Urinary bladder (tissue), 2 donors: ENCODE measurements around the gene UFSP2. TPM values are rescaled to one million over a fixed set of nuclear protein-coding genes. Genes with fewer than 3 reads are reported as not detected.

Experiments used
- polyA plus RNA-seq: library from polyadenylated mRNA; stranded (reverse); fragments of 200-250 nt; gene quantifications from one replicate; pipeline ENCODE4 v1.2.3, GENCODE V29; 2013
- small RNA-seq: library from RNA; depleted of rRNA; stranded (forward); fragments of <200 nt; gene quantifications from one replicate; pipeline ENCODE3, GENCODE V24; 2014
- total RNA-seq: library from RNA; depleted of rRNA; stranded (reverse); fragments of >200 nt; gene quantifications from one replicate; pipeline ENCODE4 v1.2.3, GENCODE V29; 2014
- donor health status: healthy.

UFSP2 gene
- total and polyA plus RNA-seq, 2 donors, result 36.4 to 77.2 TPM

Small RNA genes within 50 kb of the gene (small RNA-seq; reads per million reads assigned to genes)
- gene RF00019, result not detected

Other genes starting within 250 kb of the UFSP2 start
- gene CFAP97, start 222.0 kb downstream of the UFSP2 start, total RNA-seq, result 59.8 TPM
- gene CFAP97, start 222.0 kb downstream of the UFSP2 start, polyA plus RNA-seq, result 19.0 TPM
- gene SNX25, start 216.4 kb downstream of the UFSP2 start, total RNA-seq, result 32.7 TPM
- 9.9 TPM for gene SNX25, start 216.4 kb downstream of the UFSP2 start, polyA plus RNA-seq
- 5.4 TPM for gene LRP2BP, start 30.0 kb downstream of the UFSP2 start, total RNA-seq
- gene LRP2BP, start 30.0 kb downstream of the UFSP2 start, polyA plus RNA-seq, result 0.41 TPM
- 27.3 TPM for gene ANKRD37, start 29.1 kb downstream of the UFSP2 start, total RNA-seq
- 19.9 TPM for gene ANKRD37, start 29.1 kb downstream of the UFSP2 start, polyA plus RNA-seq
- 18.2 TPM for gene CCDC110, start 45.8 kb upstream of the UFSP2 start, total RNA-seq
- gene CCDC110, start 45.8 kb upstream of the UFSP2 start, polyA plus RNA-seq, result 2.0 TPM
- 456 TPM for gene PDLIM3, start 109.5 kb upstream of the UFSP2 start, total RNA-seq
- 358 TPM for gene PDLIM3, start 109.5 kb upstream of the UFSP2 start, polyA plus RNA-seq